Left forelimb (tissue), 1 donor: ENCODE results near the gene CR1L.
A peak's percentile ranks its signal among the peaks of the same experiment; 100 is the strongest.
"Not testable (repeated sequence)": the region's sequence is repeated elsewhere in the genome, so short reads cannot be mapped to it uniquely, and the experiment has no call there.

Experiments used
- DNase-seq: peaks from one replicate; pipeline ENCODE4 v3.0.0-alpha.2; 2018; ENCODE audit warnings: low spot score

Gene CR1L

GRCh38 chr1:207745839-207746767 lies 101.2 kb downstream of the CR1L start:
- DNase-seq = no peak

DNA sequence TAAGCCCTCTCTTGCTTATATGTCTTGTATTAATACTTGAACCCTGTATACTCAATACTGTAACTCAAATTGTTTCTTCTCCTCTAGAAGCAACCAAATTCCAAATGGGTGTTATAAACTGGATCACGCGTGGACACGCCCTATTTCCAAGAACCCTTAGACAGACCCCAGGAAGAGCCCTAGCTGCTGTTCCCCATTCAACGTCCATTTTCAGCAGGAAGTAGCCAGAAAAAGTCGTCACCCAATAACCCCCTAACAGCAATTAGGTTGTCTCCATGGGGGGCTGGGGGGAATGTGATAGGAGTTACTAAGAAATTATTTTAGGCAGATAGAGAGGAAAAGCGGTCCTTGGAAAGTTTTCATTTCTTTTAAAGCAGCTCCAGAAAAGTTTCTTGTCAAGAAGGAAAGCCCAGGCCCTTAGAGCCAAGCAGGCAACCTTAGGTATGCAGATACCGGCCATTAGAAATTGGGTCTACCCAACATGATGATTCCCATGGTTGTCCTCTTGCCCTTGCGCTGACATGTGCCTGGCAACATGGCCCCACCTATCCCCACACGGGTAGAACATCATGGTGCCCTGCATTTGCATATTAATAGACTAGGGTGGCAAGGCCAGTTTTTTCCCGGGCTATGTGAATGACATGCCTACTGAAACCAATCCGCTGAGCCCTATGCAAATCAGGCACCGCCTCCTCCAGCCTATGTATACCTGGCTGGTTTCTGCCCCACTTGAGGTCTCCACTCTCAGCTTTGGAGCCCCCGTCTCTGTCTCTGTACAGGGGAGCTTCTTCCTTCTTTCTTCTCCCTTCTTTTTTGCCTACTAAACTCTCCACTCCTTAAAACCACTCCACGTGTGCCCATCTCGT lies 102.9 kb downstream of the CR1L start:
- DNase-seq = no peak

GRCh38 chr1:207748737-207749528 lies 104.0 kb downstream of the CR1L start:
- DNase-seq = no peak

DNA sequence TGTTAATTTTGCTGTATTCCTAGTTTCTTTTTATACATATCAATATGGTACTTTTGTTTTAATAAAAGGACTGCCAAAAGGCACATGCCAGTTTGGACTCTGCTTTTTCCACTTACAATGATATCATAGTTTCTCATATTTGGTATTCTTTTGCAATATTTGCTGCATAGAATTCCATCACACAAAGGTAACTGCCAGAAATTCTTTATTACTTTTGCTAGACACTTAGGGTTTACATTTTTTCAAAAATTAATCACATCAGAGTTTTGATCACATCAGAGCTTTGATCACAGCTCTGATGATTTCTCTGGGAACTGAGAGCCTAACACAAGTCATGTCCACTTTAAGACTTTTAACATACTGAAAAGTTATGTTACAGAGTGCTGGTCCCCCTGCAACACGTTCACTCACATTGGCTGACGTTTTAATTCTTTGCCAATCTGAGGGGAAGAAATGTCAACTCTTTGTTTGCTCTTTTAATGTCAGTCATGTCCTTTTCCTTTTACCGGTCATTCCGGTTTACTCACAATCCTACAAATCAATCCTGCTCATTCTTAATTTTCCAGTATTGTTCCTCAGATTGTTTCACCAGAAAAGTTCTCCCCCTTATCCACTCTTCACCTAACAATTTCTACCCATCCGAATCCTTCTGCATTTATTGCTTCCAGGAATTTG lies 105.8 kb downstream of the CR1L start:
- DNase-seq = no peak

DNA sequence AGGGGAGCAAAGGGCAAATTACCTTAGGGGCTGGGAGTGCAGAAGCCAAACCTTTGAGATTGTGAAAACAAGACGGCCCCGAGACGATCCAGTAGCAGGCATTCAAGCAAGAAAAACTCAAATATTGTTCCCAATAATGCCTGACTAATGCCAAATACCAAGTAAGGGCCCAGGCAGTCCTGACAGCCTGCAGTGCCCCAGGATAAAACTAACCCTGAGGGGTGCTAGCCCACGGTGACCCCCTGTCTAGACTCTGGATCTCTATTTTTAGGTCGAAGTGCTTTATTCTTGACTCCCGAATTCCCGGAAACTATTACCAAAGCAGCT lies 106.5 kb downstream of the CR1L start:
- DNase-seq = not testable (repeated sequence)

DNA sequence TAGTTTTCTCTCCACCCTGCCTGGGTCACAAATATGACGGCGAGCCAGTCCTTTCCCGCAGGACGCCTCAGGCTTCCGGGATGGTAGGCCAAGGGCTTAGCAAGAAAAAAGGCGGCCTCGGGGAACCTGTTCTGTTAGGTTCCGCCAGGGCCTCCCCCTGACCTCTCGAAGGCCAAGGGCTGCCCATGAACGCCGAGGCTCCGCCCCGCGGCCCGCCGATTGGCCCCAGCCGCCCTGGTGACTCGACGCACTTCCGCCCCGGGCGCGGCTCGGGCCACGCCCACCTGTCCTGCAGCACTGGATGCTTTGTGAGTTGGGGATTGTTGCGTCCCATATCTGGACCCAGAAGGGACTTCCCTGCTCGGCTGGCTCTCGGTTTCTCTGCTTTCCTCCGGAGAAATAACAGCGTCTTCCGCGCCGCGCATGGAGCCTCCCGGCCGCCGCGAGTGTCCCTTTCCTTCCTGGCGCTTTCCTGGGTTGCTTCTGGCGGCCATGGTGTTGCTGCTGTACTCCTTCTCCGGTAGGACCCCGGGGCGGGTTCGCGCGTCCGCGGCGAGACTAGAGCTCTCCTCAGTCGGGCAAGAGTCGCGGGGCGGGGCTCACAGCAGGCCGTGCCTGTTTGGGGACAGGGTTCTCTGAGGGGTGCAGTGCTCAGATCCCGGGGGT lies 107.0 kb downstream of the CR1L start, which contains the start of gene CD46:
Gene CD46 (plus strand): TSS at position 265 of the 666 bp plus-strand sequence. CDS start 159 bp downstream, at position 424.
- peak; percentile 96 for DNase-seq

DNA sequence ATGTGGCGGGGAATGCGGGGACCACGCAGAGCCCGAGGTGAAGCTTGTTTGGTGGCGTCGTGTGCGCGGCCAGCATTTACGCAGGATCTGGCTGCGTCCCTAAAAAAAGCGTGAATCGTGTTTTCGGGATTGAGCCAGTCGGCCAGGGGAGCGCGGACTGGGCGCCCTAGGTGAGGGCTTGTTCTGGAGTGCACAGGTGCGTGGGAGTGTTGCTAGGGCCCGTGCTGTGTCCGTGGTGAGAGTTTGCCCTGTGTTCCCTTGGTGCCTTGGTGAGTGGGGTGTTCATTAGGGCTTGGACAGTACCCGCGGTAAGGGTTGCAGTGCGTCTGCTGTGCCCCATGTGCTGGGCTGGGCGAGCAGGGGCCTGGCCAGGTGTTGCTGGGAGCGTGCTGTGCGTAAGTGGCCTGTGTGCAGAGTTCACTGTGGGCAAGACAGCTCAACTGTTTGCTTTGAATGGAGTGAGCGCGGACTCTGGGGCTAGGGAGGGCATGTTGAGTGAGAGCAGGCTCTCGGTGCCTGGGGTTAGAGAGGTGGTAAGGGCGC lies 107.6 kb downstream of the CR1L start:
- no peak for DNase-seq

GRCh38 chr1:207753611-207754010 lies 108.7 kb downstream of the CR1L start:
- DNase-seq = no peak

GRCh38 chr1:207754011-207754410 lies 109.1 kb downstream of the CR1L start:
- no peak for DNase-seq

GRCh38 chr1:207754974-207755700 lies 110.2 kb downstream of the CR1L start:
- no peak for DNase-seq

DNA sequence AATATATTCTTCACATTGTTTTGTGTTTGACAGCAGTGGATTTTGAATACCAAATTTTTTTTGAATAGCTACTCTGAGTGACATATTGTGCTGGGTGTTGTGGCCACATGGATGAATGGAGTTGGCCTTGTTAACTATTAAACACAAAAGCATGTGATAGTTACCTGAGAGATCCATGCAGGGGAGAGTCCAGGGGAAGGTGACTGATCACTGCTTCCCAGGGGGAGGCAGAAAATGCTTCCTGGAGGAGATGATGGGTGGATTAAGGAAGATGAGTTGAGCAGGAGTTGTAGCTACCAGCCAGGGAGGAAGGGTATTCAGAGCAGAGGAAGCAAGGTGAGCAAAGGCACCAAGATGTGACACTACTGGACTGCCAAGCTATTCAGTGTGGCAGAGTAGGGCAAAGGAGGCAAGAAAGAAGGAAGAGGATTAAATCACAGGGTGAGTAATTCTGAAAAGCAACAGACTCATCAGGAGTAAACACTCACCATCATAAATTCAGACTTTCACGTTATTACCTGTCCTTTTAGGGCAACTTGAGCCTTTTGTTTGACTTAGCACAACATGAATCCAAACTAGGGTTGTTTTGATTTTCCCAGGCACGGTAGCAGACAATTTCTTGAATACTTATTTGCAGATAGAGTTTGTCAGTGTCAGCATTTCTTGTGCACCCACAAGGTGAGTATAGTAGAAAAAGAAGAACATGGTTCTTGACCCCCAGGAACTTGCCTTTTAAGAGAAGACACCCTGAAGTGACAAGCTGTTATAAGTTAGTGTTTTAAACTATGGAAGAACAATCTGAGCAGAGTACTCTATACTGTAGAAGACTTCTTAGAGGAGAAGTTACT lies 111.1 kb downstream of the CR1L start:
- DNase-seq = no peak

GRCh38 chr1:207762622-207763021 lies 117.7 kb downstream of the CR1L start:
- DNase-seq = no peak

- DNase-seq = no peak
Measured at GRCh38 chr1:207763091-207763490, 118.2 kb downstream of the CR1L start.

GRCh38 chr1:207763972-207764371 lies 119.0 kb downstream of the CR1L start:
- DNase-seq = no peak

DNA sequence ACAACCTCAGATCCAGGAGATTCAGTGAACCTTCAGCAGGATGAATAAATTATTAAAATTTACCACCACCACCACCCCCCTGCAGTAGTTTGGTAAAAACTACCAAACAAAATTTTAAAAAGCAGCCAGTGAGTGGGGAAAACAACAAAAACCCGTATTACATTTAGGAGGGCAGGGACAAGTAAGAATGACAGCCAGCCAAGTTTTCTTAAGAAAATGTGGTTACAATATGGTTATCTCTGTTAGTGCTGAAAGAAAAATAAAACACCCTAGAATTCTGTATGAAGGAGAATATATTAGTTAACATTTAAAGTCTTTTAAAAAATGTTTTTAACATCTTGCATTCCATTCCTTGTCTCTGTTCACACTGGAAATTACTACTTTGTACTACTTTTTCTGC lies 121.6 kb downstream of the CR1L start:
- no peak for DNase-seq

DNA sequence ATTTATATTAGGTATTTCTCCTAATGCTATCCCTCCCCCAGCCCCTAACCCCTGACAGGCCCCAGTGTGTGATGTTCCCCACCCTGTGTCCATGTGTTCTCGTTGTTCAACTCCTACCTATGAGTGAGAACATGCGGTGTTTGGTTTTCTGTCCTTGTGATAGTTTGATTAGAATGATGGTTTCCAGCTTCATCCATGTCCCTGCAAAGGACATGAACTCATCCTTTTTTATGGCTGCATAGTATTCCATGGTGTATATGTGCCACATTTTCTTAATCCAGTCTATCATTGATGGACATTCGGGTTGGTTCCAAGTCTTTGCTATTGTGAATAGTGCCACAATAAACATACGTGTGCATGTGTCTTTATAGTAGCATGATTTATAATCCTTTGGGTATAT lies 125.6 kb downstream of the CR1L start:
- DNase-seq = not testable (repeated sequence)
